ENCODE measurements around the gene TMEM269.
"Not testable (repeated sequence)": the region's sequence is repeated elsewhere in the genome, so short reads cannot be mapped to it uniquely, and the experiment has no call there.

The TMEM269 gene

DNA sequence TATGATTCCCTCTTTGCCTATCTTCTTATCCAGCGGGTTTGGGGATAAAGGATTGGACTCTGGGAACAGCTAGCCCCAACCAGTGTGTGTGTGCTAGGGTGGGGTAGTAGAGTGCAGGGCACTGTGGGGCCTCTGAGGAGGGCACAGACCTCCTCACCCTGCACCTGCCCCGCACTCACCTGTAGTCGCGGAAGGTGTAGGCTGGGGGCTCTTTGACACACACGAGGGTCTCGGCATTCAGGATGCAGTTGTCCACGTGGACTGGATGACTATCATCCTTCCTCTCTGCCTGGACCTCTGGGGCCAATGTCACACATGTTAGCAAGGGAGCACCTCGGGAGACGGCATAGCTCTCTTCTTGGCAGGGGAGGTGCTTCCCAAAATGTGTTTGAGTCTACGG, 36.8 kb upstream of the TMEM269 start:
- no peak for DNase-seq (ENCODE audit: low spot score)
- FAIRE-seq = no peak

DNA sequence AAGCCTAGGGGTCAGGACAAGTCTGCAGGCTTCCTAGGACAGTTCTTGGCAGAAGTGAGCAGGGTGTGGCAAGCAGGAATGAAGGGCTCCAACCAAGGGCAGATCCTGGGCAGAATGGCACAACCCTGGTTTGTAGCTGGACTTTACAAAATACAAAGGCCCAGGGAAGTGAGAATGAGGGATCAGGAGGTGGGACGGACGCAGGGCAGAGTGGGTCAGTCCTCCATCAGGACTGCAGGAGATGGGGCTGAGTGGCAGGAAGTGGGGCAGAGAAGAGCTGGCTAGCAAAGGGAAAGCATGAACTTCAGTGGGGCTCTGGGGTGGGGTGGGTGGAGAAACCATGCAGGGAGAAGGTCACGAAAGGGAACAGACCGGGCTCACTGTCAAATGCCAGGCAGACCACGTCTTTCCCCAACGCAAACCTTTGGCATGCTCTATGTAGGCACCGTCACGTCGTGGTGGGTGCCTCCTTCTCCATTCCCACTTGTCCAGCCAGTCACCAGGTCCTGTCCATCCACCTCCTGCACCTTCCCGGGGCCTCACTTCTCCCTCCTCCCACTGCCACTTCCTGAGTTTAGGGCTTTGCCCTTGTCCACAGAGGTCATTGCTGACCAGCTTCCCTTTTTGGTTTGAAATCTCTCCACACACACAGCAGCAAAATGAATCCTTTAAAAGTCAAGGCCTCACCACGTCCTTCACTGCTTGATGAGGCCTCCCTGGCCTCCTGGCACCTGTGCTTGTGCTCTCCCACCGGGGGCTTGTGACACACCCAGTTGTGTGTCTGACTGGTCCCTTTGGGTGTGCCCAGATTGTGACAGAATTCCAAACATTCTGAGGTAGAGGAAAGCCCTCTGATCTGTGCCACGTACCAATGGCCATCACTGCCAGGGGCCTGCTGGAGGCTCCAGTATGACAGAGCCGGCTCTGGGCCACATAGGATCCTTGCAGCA, 36.1 kb upstream of the TMEM269 start:
- FAIRE-seq (no peak), DNase-seq (ENCODE audit: low spot score) (no peak)

DNA sequence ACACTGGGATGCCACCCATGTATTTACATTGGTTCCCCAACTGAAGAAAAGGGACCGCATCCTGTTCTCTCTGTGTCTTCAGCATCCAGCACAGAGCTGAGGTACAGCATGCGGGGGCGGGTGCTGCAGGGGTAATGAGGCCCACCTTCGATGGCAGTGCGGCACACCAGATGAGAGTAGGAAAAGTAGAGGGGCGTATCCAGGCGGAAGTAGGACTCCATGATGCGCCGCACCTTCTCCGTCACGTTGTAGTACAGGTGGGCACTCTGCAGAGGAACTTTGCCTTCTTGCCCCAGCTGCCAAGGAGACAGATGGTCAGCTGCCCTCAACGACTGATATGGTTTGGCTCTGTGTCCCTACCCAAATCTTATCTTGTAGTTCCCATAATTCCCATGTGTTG, 34.8 kb upstream of the TMEM269 start:
- DNase-seq (ENCODE audit: low spot score) = no peak
- no peak for FAIRE-seq

DNA sequence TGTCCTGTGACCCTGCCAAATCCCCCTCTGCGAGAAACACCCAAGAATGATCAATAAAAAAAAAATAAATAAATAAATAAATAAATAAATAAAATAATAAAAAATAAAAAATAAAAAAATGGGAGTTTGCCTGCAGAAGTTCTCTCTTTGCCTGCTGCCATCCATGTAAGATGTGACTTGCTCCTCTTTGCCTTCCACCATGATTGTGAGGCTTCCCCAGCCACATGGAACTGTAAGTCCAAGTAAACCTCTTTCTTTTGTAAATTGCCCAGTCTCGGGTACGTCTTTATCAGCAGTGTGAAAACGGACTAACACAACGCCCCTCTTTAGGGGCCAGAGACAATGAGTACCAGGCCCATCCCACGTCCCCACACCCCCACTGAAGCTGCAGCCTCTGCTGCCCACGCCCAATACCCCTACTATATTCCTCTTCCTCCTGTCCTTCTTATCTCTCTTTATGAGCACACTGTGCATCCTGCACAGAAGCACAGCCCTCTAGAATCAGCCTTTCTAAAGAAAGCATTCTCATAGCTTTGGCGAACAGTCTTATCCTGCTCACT, 33.2 kb upstream of the TMEM269 start:
- not testable (repeated sequence) for DNase-seq (ENCODE audit: low spot score); FAIRE-seq

DNA sequence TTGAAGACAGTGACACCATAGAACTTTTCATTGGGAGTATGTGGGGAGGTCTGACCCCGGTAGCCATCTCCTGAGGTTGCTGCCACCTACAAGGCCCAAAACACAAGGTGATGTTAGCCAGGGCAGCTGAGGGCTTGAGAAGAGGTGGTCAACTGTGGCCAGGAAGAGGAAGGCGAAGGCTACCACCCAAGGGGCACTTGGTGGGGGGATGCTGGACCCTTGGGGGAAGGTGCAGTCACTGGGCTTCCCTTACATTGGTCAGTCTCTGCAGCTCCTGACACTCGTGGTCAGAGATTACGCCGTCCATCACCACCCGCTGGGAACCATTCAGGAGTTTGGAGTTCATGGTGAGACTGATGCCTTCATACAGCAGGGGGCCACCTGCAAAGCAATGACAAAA, 32.5 kb upstream of the TMEM269 start:
- FAIRE-seq (no peak), DNase-seq (ENCODE audit: low spot score) (no peak)

DNA sequence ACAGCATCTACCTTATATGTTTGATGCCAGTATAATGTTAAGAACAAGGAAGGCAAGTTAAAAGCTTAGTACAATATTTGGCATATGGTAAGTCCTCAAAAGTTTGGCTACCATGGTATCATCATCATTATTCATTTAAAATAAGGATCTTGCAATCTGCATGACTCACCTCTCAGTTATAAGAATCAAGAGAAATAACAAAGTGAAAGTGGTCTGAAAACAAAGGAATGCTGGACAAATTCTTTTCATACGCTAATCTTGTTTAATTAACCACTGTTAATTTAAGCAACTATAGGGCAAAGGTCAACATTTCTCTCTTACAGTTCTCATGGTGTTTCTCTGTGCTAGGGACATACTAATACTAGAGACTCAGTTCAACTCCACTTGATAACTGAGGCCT, 31.7 kb upstream of the TMEM269 start:
- FAIRE-seq (no peak), DNase-seq (ENCODE audit: low spot score) (no peak)

DNA sequence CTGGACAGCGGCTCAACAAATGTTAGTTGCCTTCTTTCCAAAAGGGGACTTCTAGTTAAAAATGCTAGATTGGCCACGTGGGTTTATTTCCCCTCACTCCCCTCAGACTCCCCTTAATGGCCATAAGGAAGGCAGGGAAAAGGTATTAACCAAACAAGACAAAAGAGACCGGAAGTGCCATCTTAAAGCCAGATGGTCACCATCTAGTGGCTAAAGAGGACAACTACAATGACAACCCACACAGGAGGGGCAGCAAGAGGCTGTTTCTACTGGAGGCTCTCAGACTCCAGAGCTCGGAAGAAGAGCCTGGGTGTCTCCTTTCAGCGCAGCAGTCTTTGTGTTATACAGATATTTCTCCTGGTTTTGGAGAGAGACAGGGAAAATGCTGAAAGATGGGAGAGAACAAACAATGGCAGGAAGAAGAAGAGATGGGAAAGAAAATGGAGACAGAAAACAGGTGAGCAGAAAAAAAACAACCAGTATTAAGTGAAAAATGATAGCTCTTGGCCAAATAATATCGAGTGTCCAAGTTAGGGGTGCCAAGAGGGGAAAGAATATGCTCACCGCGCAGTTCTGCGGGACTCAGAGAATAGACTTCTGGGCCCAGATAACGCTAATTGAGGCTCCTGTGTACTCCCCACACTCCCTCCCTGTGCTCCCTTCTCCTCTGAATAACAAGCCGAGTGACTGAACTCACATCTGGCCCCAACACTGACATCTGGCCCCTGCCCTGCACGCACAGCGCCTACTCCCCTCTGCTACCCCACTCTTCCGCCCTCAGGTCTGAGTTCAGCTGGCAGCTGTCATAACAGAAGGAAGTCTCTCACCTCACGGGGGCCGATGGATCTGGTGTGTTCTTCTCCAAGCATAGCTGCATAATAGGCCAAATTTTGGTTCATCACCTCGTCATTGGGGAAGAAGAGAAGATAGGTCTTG, 27.6 kb upstream of the TMEM269 start:
- peak; percentile 55 for FAIRE-seq
- DNase-seq (ENCODE audit: low spot score) = peak; percentile 56

DNA sequence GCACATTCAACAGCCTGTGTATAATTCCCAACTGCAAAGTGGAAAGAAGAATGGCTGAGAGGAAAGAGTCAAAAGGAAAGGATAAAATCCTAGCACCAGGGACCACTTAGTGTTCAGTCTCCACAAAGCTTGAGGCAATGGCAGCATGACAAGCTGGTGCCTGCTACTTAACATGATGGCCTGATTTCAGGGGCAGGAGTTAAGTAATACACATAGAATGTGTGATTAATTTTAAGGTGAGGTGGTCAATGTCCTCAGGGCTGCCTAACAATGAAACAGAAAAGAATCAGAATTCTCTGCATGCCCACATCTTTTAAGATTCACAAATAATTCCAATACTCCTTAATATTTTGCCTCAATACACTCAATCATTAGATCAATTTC, 26.9 kb upstream of the TMEM269 start:
- DNase-seq (ENCODE audit: low spot score) = no peak
- no peak for FAIRE-seq

DNA sequence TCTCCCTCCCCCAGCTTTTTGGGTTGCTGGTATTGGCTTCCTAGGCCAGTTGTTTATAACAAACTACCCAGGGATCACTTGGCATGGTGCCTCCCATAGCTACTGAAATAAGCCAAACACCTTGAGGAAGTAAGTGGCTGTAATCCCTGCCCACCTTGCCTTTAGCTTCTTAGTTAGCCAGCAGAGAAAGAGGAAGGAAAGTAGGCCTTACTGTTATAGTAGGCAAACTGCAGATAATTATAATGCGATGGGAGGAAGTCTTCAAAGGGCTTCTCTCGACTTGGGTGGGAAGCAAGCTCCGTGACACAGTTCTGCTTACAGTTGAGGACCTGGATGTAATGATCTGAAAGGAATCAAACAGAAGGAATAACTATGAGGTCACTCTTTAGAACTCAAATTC, 26.1 kb upstream of the TMEM269 start:
- DNase-seq (ENCODE audit: low spot score) = no peak
- FAIRE-seq = no peak

DNA sequence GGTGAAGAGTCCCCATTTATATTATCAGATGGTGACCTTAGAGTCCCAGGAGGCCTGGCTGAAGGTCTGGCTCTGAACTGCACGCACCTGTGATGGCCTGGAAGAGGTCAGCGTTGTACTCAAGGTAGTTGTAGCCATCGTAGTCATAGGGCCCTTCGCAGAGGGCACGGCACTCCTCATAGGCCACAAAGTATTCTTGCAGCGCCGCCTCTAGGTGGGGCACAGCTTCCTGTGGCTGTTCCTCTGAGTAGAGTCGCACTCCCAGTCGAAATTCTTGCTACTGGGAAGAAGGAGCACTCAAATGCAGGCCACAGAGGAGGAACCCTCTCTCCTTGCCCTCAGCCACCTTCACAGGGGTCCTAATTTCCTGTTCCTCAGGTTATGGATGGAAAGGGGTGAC, 25.7 kb upstream of the TMEM269 start:
- FAIRE-seq = no peak
- DNase-seq (ENCODE audit: low spot score) = no peak

DNA sequence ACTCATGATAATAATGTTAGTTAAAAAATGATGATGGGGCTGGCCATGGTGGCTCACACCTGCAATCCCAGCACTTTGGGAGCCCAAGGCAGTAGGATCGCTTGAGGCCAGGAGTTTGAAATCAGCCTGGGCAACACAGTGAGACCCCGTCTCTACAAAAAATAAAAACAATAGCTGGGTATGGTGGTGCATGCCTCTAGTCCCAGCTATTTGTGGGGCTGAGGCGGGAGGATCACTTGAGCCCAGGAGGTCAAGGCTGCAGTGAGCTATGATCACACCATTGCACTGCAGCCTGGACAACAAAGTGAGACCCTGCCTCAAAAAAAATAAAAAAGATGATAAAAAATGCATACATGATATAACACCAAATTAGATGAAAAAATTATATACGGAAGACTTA, 23.2 kb upstream of the TMEM269 start:
- no peak for FAIRE-seq
- DNase-seq (ENCODE audit: low spot score) = no peak

DNA sequence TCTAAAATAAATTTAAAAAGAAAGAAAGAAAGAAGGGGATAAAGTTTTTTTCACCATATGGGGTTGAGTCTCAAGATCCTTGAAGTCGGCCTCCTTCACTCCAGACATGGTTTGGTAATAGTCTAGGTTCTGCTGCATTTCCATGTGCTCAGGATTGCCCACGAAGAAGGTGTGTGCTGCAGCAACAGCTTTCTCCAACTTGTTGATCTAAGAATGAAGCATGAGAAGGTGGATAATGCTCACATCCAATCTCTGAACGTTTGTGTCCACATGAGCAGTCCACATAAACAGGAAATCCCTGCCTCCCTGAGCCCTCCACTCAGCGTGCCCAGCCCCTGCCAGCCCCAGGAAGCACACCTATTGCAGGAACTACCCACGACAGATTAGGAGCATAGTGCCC, 22.5 kb upstream of the TMEM269 start:
- DNase-seq (ENCODE audit: low spot score) = no peak
- no peak for FAIRE-seq

DNA sequence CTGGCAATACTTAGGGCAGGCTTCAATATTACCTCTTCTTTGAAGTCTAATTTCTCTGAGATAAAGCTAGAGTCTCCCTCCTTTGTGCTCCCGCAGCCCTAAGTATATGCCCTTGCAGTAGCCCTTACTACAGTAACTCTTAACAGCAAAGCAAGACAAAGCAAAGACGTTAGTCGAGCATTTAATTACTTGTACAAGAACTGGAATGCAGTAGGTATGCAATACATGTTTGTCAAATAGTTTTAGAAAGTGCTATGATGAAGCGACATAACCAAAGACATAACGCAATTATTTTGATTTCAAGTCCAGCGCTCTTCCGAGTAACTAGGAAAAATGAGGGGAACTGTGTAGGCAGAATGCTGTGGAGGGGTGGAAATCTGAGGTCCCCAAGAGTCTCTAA, 19.5 kb upstream of the TMEM269 start:
- DNase-seq (ENCODE audit: low spot score) (no peak), FAIRE-seq (no peak)

DNA sequence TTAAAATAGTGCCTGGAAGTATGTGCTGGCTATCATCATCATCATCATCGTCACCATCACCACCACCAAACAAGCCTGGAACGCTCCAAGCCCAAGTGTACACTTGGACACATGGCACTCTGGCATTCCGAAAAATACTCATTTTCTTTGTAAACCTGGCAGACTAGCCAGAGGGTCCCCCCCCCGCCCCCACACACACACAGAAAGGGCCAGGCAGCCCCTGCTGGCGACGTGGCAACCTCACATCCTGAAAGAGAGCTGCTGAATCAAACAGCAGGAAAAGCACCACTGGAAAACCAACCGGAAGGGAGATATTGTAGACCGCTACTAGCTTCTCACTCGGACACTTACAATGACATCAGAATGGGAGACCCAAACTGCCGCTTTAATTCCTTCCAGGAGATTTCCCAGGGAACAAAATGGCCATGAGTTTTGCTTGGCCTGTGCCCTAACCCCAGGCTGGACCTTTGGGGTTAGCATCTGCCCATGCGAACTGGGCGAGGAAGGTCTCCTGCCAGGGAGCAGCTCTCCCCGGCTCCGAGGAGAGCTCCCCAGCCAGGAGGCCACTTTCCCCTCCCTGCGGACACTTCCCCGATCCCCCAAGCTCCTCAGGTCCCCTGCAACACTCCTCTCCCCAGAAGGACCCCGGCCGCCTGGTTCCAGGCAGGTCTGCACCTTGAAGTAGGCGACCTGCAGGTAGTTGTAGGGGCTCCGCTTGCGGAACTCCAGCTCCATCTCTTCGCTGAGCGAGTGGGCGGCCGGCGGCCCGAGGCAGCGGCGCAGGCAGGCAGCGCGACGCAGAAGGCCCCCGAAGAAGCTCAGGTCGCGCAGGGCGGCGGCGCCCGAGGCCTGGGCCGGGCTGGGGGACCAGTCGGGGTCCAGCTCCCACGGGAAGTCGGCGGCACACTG, 18.7 kb upstream of the TMEM269 start:
- peak; percentile 57 for FAIRE-seq
- DNase-seq (ENCODE audit: low spot score) = peak; percentile 80

DNA sequence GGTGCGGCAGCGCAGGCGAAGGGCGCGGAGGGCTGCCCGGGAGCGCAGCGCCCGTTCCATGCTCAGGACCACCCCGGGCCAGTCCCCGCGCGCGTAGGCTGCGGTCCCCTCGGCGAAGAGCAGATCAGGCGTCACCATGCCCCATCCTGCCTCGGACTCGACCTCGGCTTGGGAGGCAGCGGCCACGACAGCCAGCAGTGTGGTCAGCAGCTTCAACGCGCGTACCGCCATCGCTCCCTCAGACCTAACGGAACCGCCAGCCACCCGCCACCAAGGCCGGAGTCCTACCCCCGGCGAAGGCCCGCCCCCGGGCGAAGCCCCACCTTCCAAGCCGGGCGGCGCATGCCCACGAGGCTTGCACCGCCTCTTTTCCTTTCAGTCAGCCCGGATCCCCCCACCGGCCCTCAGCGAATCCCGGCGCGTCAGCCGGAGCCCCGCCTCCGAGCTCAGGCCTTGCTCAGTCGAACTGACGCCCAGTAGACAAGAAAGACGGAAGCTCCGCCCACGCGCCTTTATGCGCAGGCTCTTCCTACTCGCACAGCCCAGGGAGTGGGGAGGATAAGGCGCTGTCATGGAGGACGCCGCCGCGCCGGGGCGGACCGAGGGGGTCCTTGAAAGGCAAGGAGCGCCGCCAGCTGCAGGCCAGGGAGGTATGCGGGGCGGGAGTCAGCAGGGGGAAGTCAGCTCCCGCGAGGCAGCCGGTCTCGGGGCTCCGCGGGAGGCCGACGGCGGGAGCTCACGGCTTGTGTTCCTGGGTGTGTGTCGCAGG, 17.9 kb upstream of the TMEM269 start, which contains the start of the genes C1orf50 and P3H1:
C1orf50 (plus strand) TSS at position 509 of the 769 bp plus-strand sequence; CDS start at position 572, 63 bp downstream.
P3H1 (minus strand) TSS at position 288 of the 769 bp plus-strand sequence; CDS start at position 231, 57 bp downstream.
- FAIRE-seq (peak; percentile 85), DNase-seq (ENCODE audit: low spot score) (peak; percentile 95)

DNA sequence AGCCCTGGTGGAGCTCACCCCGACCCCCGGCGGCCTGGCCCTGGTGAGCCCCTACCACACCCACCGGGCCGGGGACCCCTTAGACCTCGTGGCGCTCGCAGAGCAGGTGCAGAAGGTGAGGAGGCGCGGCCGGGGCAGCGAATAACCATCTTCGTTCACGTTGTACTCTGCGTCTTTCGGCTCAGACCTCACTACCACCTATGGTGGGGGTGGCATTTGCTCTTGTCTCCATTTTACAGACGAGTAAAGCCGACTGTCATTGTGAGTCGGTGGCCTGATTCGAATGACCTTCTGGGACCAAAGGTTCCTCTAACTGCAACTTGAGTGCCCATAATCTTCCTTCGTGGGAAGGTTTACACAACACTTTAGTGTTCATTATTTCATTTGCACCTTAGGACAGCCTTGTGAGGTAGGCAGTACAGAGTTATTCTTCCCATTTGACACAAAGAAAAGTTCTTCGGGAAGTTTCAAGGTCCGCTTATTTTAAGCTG, 17.2 kb upstream of the TMEM269 start:
- FAIRE-seq (no peak), DNase-seq (ENCODE audit: low spot score) (no peak)

DNA sequence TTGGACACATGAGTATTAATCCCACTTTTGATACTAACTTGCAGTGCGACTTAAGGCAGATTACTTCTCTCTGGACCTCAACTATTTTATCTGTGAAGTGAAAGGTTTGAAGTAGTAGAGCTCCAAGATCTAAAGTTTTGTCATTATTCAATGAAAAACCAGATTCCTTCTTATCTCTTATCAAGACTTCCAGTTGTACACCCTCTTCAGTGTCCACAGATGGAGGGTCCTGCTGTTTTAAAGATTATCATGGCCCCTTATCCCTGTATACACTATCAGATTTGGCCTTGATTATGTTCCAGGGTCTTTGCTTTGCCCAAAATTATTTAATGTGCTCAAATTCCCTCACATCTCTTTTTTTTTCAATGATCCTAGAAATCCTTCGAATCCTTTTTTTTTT, 16.6 kb upstream of the TMEM269 start:
- DNase-seq (ENCODE audit: low spot score) = no peak
- FAIRE-seq = no peak

DNA sequence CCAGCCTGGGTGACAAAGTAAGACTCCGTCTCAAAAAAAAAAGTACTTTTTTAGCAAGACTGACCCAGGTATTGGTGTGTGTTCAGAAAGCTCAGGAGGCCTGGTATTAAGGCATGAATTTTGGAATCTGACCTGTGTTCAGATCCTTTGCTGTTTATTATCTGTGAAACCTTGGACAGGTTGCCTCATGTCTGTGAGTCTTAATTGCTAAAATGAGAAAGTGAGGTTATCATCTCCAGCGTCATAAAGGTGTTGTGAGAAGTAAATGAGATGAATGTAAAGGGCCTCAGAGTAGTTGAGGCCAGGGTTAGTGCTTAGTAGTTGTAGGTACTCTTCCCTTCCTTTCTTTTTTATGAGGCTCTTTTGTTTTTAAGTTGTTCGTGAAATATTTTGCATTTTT, 15.0 kb upstream of the TMEM269 start:
- no peak for FAIRE-seq
- DNase-seq (ENCODE audit: low spot score) = no peak

DNA sequence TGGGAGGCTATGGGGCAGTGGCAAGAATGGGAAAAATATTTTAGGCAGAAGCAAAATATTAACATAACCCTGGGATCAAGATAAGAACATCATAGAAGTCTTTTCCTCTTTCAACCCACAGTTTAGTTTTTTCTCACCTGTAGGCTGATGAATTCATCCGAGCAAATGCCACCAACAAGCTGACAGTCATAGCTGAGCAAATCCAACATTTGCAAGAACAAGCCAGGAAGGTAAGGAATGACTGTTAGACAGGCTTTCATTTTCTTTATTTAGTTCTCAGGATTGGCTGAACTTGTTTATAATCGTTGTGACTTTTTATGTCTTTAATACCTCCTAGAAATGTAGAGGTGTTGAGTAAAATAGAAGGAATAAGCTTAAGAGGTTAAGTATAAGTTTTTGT, 11.4 kb upstream of the TMEM269 start:
- DNase-seq (ENCODE audit: low spot score) (no peak), FAIRE-seq (no peak)
